ENCODE results near the gene CYP1B1. TPM values are rescaled to one million over a fixed set of nuclear protein-coding genes. Genes with fewer than 3 reads are reported as not detected.

CYP1B1 gene
- total RNA-seq = 157 and 203 TPM in 2 replicates

GRCh38 chr2:38075507-38076151 lies at the start of gene CYP1B1:
Gene CYP1B1, minus strand, starts transcription at chr2:38076151. Its CDS starts 763 bp downstream, at chr2:38075388.

Other genes with a start within 250 kb of the CYP1B1 start
- gene RMDN2, start 150.9 kb downstream of the CYP1B1 start, total RNA-seq = 7.2 and 9.4 TPM in 2 replicates